ENCODE measurements around the gene EYS. TPM values are rescaled to one million over a fixed set of nuclear protein-coding genes. Genes with fewer than 3 reads are reported as not detected.
A peak's percentile ranks its signal among the peaks of the same experiment; 100 is the strongest.
"Not testable (repeated sequence)": the region's sequence is repeated elsewhere in the genome, so short reads cannot be mapped to it uniquely, and the experiment has no call there.

The EYS gene
- total and polyA plus RNA-seq, 7 donors: 0.07 to 0.46 TPM; not detected in 5

- no peaks in the 10 kb centered on the region for H3K27me3 ChIP-seq
- H3K27ac ChIP-seq: no peak overlapping the region
- TF ChIP-seq CTCF (IDR thresholded peaks at IDR 0.05) (no peak), POLR2A (IDR thresholded peaks at IDR 0.05) (no peak), EP300 (IDR thresholded peaks at IDR 0.05) (no peak), POLR2AphosphoS5 (IDR thresholded peaks at IDR 0.05) (no peak)
- DNase-seq: no peak
- no peaks in the 10 kb centered on the region for H3K36me3 ChIP-seq
- H3K4me1 ChIP-seq: peaks cover 0 to 40% (median 12%) of the 10 kb centered on the region in 4 donors
- H3K4me3 ChIP-seq: no peak overlapping the region
- intact Hi-C loops (cut with DNase I): no loop called here
- 69 to 76% methylated on average over 1 of the region's 1 CpG for WGBS, 2 donors
- H3K9me3 ChIP-seq: no peaks in the 10 kb centered on the region
Observed at GRCh38 chr6:64037427-64037826, 1669.6 kb downstream of the EYS start.

- 49 to 61% methylated on average over 3 of the region's 3 CpGs for WGBS, 2 donors
Observed at GRCh38 chr6:64034910-64035655, 1671.9 kb downstream of the EYS start.

GRCh38 chr6:64034291-64034690 is 1672.7 kb downstream of the EYS start:
- no peak for DNase-seq
- Histone ChIP-seq H3K27ac (peak overlapping the region in 2 of 4 donors; percentile 35 to 41), H3K27me3 (no peaks in the 10 kb centered on the region), H3K4me3 (no peak overlapping the region), H3K36me3 (no peaks in the 10 kb centered on the region), H3K4me1 (peaks cover 0 to 17% (median 5%) of the 10 kb centered on the region in 4 donors), H3K9me3 (no peaks in the 10 kb centered on the region)
- TF ChIP-seq POLR2AphosphoS5 (IDR thresholded peaks at IDR 0.05): no peak
- no peak for TF ChIP-seq CTCF (IDR thresholded peaks at IDR 0.05)
- no peak for TF ChIP-seq EP300 (IDR thresholded peaks at IDR 0.05)
- TF ChIP-seq POLR2A (IDR thresholded peaks at IDR 0.05): no peak
- intact Hi-C loops (cut with DNase I): no loop called here
- WGBS, 2 donors: 76 to 82% methylated on average over 4 of the region's 4 CpGs

More at GRCh38 chr6:64034910-64035655, 1671.9 kb downstream of the EYS start:
- no peak for DNase-seq
- Histone ChIP-seq H3K36me3 (no peaks in the 10 kb centered on the region), H3K27ac (peak overlapping the region in 2 of 4 donors; percentile 35 to 41), H3K4me3 (no peak overlapping the region), H3K27me3 (no peaks in the 10 kb centered on the region), H3K9me3 (no peaks in the 10 kb centered on the region), H3K4me1 (peaks cover 0 to 24% (median 7%) of the 10 kb centered on the region in 4 donors)
- TF ChIP-seq POLR2AphosphoS5 (IDR thresholded peaks at IDR 0.05) (peak in 3 of 4 donors; percentile 7 to 63 (median 54)), CTCF (IDR thresholded peaks at IDR 0.05) (no peak), EP300 (IDR thresholded peaks at IDR 0.05) (no peak), POLR2A (IDR thresholded peaks at IDR 0.05) (no peak)
- intact Hi-C loops (cut with DNase I): no loop called here

- DNase-seq; H3K36me3 ChIP-seq; H3K9me3 ChIP-seq; intact Hi-C loops (cut with DNase I); H3K4me3 ChIP-seq; H3K27ac ChIP-seq; H3K27me3 ChIP-seq: not testable (repeated sequence)
- 96 to 97% methylated on average over 21 of the region's 21 CpGs for WGBS, 2 donors
- H3K4me1 ChIP-seq: peaks cover 0 to 16% (median 5%) of the 10 kb centered on the region in 4 donors
Observed at GRCh38 chr6:64030950-64031618, 1675.9 kb downstream of the EYS start.

- H3K27me3 ChIP-seq: no peaks in the 10 kb centered on the region
- intact Hi-C loops (cut with DNase I): no loop called here
- no peaks in the 10 kb centered on the region for H3K4me1 ChIP-seq
- peaks cover 0 to 2% (median 0%) of the 10 kb centered on the region in 4 donors for H3K9me3 ChIP-seq
- DNase-seq: no peak
- H3K36me3 ChIP-seq: no peaks in the 10 kb centered on the region
- no peak overlapping the region for H3K27ac ChIP-seq
- 96 to 98% methylated on average over 24 of the region's 24 CpGs for WGBS, 2 donors
- no peak overlapping the region for H3K4me3 ChIP-seq
- TF ChIP-seq EP300 (IDR thresholded peaks at IDR 0.05) (no peak), POLR2A (IDR thresholded peaks at IDR 0.05) (no peak), POLR2AphosphoS5 (IDR thresholded peaks at IDR 0.05) (no peak), CTCF (IDR thresholded peaks at IDR 0.05) (no peak)
Observed at GRCh38 chr6:64023693-64024092, 1683.3 kb downstream of the EYS start.
